Adrenal gland (tissue), 12 donors: ENCODE results near the gene PPT2. TPM values are rescaled to one million over a fixed set of nuclear protein-coding genes. Genes with fewer than 3 reads are reported as not detected.

Source experiments
- DNase-seq, 7 donors: peaks; one replicate each; pipeline ENCODE4 v3.0.0-alpha.2; 2019 to 2020
- H3K27ac ChIP-seq, 5 donors: fragments of 200-600 bp; sonication (generic) in 4 of 5; 1 replicate in 3 of 5; 2 replicates in 2 of 5; pipeline versions ENCODE4 v1.5.1 to v1.8.0; 2016 to 2020; ENCODE audit warnings: mild to moderate bottlenecking in 1 of 5
- H3K27me3 ChIP-seq: fragments of 200-600 bp; 2 replicates; pipeline ENCODE4 v1.8.0; 2021
- H3K36me3 ChIP-seq, 2 donors: fragments of 200-600 bp; replicated peaks in 1 of 2; 1 replicate in 1 of 2; 2 replicates in 1 of 2; pipeline versions ENCODE4 v1.5.1 to v1.8.0; 2018 to 2022
- H3K4me1 ChIP-seq, 2 donors: fragments of 200-600 bp; replicated peaks in 1 of 2; 1 replicate in 1 of 2; 2 replicates in 1 of 2; pipeline versions ENCODE4 v1.5.1 to v1.8.0; 2018 to 2021
- H3K4me3 ChIP-seq, 4 donors: fragments of 200-600 bp; sonication (generic) in 3 of 4; one replicate each; pipeline ENCODE4 v1.5.1; 2016 to 2018
- H3K9me3 ChIP-seq, 3 donors: fragments of 200-600 bp; sonication (generic) in 1 of 3; replicated peaks in 1 of 3; 1 replicate in 2 of 3; 2 replicates in 1 of 3; pipeline versions ENCODE4 v1.5.1 to v1.8.0; 2016 to 2021
- POLR2A ChIP-seq, 2 donors: fragments of 450-650 bp; IDR thresholded peaks; one replicate each; pipeline ENCODE4 v1.6.1; 2017; ENCODE audit warnings: antibody characterized with exemption in 2 of 2, mild to moderate bottlenecking in 2 of 2, moderate library complexity in 1 of 2
- WGBS, 4 donors: extraction: QIAGEN DNeasy Blood & Tissue Kit in 2 of 4; methylation state at CpG; one replicate each; pipeline versions ENCODE4 v1.1.5 to v1.1.7; 2013 to 2017; 5-methylcytosine and 5-hydroxymethylcytosine counted together
- intact Hi-C, 2 donors: fragments of 100-400 bp; cut with DNase I; formaldehyde crosslinking; loops; one replicate each; pipeline versions ENCODE4 v1.14.1 to v1.15.0; 2022 to 2023
- polyA plus RNA-seq, 3 donors: library from polyadenylated mRNA; stranded (reverse); fragments of 200-250 nt in 2 of 3; fragments of 350-450 nt in 1 of 3; fragmentation: Illumina TruSeq in 1 of 3; extraction: RNeasy Lipid Tissue Mini Kit (QIAGEN cat#74804) in 1 of 3; gene quantifications; one replicate each; pipeline ENCODE4 v1.2.3, GENCODE V29; 2013 to 2014
- total RNA-seq, 9 donors: library from RNA; depleted of rRNA in 4 of 9; stranded (reverse); fragments of >200 nt in 4 of 9; fragments of 120-200 nt in 1 of 9; fragmentation: NEBNext Ultra II Directional in 1 of 9; extraction: Animal tissue kit (Norgen Biotek cat#: 25700) in 1 of 9; gene quantifications; one replicate each; pipeline versions ENCODE4 v1.1.0 to v1.2.4, GENCODE V29; 2013 to 2023
- TF ChIP-seq, protein P1 (sequence below), 6 experiments: fragments of 450-650 bp in 4 of 6; fragments of 200-600 bp in 2 of 6; sonication (generic) in 1 of 6; IDR thresholded peaks; 1 replicate in 5 of 6; 2 replicates in 1 of 6; pipeline versions ENCODE4 v1.5.1 to v1.8.0; 2016 to 2021; ENCODE audit warnings: antibody characterized with exemption in 6 of 6, mild to moderate bottlenecking in 2 of 6, moderate library complexity in 1 of 6
- donor health status: healthy with polysubstance abuse.
- donor health status: Bipolar disorder and iron deficiency.
- donor health status: DM: yes; HTN: yes; CAD: no.
- donor health status: DM: no; HTN: no; CAD: no.
- donor health status: DM: no; HTN: no; CAD: no.
- donor health status: DM: yes; HTN: yes; CAD: no.

Gene PPT2
- total and polyA plus RNA-seq, 12 donors = 10.4 to 33.6 (median 23.1) TPM

DNA sequence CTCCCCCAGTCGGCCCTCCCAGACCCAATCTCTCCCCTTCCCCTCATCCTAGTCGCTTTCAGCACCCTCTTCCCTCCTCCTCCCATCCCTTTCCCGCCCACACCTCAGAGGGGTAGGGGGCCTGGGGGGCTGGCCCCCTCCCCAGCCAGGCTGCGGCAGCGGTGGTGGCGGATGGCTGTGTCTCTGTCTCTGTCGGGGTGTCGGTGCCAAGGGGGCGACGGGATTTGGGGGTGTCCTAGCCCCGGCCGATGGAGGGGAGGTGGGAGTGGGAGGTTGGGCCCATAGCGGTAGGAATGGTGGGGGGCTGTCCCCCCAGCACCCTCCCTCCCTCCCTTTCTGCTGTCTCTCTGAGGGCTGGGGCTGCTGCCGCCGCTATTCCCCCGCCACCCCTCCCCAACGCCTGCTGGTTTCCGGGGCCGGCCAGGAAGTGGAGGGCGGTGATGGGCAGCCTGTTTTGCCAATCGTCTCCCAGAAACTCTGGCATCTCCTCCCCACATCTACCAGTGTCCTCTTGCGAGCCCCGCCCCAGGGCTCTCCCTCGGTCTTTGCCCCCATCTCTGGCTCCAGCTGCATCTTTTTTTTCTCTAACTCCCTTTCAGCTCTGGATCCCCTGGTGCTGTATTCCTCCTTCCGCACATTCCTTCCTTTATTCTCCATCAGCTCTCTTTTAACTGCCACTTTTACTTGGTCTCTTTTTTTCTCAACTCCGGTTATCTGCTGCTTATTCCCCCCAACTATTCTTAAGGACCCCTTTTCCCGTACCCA is 22.0 kb downstream of the PPT2 start, which contains the start of gene AGPAT1:
TSS of gene AGPAT1 (minus strand) at position 374 of the 765 bp plus-strand sequence. CDS start 4,588 bp downstream, outside the sequence.
- H3K36me3 ChIP-seq = peaks cover 0 to 13% of the 10 kb centered on the region in 2 donors
- peak; percentile 95 to 99 (median 98) for DNase-seq
- TF ChIP-seq, protein P1, sequence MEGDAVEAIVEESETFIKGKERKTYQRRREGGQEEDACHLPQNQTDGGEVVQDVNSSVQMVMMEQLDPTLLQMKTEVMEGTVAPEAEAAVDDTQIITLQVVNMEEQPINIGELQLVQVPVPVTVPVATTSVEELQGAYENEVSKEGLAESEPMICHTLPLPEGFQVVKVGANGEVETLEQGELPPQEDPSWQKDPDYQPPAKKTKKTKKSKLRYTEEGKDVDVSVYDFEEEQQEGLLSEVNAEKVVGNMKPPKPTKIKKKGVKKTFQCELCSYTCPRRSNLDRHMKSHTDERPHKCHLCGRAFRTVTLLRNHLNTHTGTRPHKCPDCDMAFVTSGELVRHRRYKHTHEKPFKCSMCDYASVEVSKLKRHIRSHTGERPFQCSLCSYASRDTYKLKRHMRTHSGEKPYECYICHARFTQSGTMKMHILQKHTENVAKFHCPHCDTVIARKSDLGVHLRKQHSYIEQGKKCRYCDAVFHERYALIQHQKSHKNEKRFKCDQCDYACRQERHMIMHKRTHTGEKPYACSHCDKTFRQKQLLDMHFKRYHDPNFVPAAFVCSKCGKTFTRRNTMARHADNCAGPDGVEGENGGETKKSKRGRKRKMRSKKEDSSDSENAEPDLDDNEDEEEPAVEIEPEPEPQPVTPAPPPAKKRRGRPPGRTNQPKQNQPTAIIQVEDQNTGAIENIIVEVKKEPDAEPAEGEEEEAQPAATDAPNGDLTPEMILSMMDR (IDR thresholded peaks at IDR 0.05) = no peak
- peak in 1 of 2 donors; percentile 51 for TF ChIP-seq POLR2A (IDR thresholded peaks at IDR 0.05)
- H3K27ac ChIP-seq = peak within 1 kb of the TSS; percentile 87 to 98 (median 94)
- 0 to 1% (median 1%) methylated on average over 14 to 27 of the region's 27 CpGs for WGBS, 4 donors
- peaks cover 33 to 46% of the 10 kb centered on the region in 2 donors for H3K4me1 ChIP-seq
- intact Hi-C loops = no loop called here
- H3K9me3 ChIP-seq = no peaks in the 10 kb centered on the region
- no peaks in the 10 kb centered on the region for H3K27me3 ChIP-seq
- peak within 1 kb of the TSS in 3 of 4 donors; percentile 84 to 98 (median 88) for H3K4me3 ChIP-seq

DNA sequence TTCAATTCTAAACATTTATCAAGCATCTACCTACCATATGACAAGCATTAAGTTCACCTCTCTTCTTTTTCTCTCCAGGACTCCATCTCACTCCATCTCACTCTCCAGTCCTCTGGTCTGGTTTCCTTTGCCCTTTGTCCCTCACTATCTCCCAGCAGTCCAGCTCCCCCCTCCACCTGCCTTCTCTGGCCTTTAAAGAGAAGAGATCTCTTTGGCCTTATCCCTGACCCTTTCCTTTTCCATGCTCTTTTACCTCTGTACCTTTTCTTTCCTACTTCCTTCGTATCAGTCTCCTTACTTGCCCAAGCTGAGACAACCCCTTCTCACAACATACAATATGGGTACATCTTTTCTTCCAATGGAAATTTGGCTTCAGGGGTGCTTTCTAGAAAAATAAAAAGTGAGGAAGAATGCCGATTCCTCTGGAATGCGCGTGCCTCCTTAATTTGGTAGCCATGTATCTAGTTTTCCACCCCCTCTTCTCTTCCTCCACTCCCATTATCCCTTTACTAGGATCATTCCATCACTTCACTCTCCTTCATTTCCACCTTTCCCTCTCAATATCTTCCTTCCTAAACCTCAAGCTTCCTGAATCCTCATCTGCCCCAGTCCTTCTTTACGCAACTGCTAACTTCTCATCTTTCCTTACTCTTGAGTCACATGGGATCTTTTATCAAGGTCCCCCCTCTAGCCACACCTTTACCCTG is 22.7 kb downstream of the PPT2 start:
- Histone ChIP-seq H3K9me3 (no peaks in the 10 kb centered on the region), H3K36me3 (peaks cover 0 to 19% of the 10 kb centered on the region in 2 donors), H3K27me3 (no peaks in the 10 kb centered on the region), H3K4me3 (peak overlapping the region in 2 of 4 donors; percentile 4 to 84), H3K27ac (peak overlapping the region; percentile 87 to 98 (median 94)), H3K4me1 (peaks cover 33 to 46% of the 10 kb centered on the region in 2 donors)
- TF ChIP-seq, protein P1 (IDR thresholded peaks at IDR 0.05) = no peak
- TF ChIP-seq POLR2A (IDR thresholded peaks at IDR 0.05) = no peak
- peak in 1 of 7 donors; percentile 47 for DNase-seq
- intact Hi-C loops = no loop called here
- 19 to 25% (median 25%) methylated on average over 5 of the region's 5 CpGs for WGBS, 4 donors

DNA sequence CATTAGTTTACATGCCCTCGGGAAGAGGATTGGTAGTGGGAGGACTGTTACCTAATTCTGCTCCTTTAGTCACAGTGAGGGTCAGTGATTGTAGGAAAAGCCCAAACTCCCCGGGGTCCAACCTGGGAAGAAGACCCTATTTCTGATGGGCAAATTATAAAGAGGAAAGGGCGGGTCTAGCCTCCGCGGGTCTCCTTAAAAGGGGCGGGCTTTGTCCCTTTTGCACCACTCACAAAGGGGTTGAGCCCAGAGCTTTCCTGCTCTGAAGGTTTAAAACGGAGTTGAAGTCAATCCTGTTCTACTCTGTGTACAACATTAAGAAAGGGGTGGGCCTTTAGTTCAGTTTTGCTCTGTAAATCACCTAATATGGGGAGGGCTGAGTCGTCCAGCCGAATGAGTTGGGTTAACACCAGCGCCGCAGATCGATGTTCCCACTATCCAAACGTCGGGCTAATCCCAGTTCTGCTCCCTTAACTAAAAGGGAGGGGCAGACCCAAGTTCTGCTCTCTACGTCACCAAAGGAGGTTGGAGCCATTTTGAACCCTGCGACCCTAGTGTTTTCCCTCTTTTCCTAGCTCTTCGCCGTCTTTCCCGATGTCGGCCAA is 23.3 kb downstream of the PPT2 start:
- intact Hi-C loops = no loop called here
- Histone ChIP-seq H3K4me1 (peaks cover 33 to 46% of the 10 kb centered on the region in 2 donors), H3K27ac (peak overlapping the region; percentile 87 to 98 (median 94)), H3K27me3 (no peaks in the 10 kb centered on the region), H3K36me3 (peaks cover 0 to 24% of the 10 kb centered on the region in 2 donors), H3K9me3 (no peaks in the 10 kb centered on the region), H3K4me3 (peak overlapping the region in 2 of 4 donors; percentile 4 to 84)
- WGBS, 4 donors = 0 to 1% (median 0%) methylated on average over 20 of the region's 20 CpGs
- DNase-seq = peak in 5 of 7 donors; percentile 34 to 70 (median 57)
- TF ChIP-seq POLR2A (IDR thresholded peaks at IDR 0.05) = peak in 1 of 2 donors; percentile 40
- TF ChIP-seq, protein P1 (IDR thresholded peaks at IDR 0.05) = no peak
